Neural crest cell (in vitro differentiated cells): ENCODE data around the gene FAM83C. TPM values are rescaled to one million over a fixed set of nuclear protein-coding genes. Genes with fewer than 3 reads are reported as not detected.
A peak's percentile ranks its signal among the peaks of the same experiment; 100 is the strongest.
"Not testable (repeated sequence)": the region's sequence is repeated elsewhere in the genome, so short reads cannot be mapped to it uniquely, and the experiment has no call there.

ENCODE experiments used
- DNase-seq: peaks from one replicate; pipeline ENCODE4 v3.0.0; 2021; ENCODE audit warnings: low read depth, mixed read lengths, low spot score
- H3K27ac Mint-ChIP-seq: one replicate; pipeline ENCODE4 v1.8.0; 2021; ENCODE audit warnings: mild to moderate bottlenecking, mixed read lengths; ENCODE audit not compliant: unreplicated experiment
- H3K27me3 Mint-ChIP-seq: 2 replicates; pipeline ENCODE4 v1.8.0; 2021; ENCODE audit warnings: low read depth, mild to moderate bottlenecking, mixed read lengths
- H3K36me3 Mint-ChIP-seq: 2 replicates; pipeline ENCODE4 v1.8.0; 2021; ENCODE audit warnings: low read depth, mild to moderate bottlenecking, mixed read lengths
- H3K4me1 Mint-ChIP-seq: 2 replicates; pipeline ENCODE4 v1.8.0; 2021; ENCODE audit warnings: mixed read lengths
- H3K4me3 Mint-ChIP-seq: one replicate; pipeline ENCODE4 v1.8.0; 2021; ENCODE audit warnings: mild to moderate bottlenecking, mixed read lengths
- H3K9me3 Mint-ChIP-seq: 2 replicates; pipeline ENCODE4 v1.8.0; 2021; ENCODE audit warnings: mixed read lengths
- CTCF ChIP-seq: fragments of 200-600 bp; sonication (generic); conservative IDR thresholded peaks from 2 replicates; pipeline ENCODE4 v1.5.0; 2021; ENCODE audit warnings: antibody characterized with exemption, mild to moderate bottlenecking
- total RNA-seq: library from RNA; stranded (reverse); gene quantifications from 2 replicates; pipeline ENCODE4 v1.2.1, GENCODE V29; 2021

Gene FAM83C
- total RNA-seq, 1 donor from 2014 or later: not detected

- no peak overlapping the region for H3K4me3 Mint-ChIP-seq
These were observed 23.0 kb downstream of the FAM83C start for GRCh38 chr20:35269055-35269781.

GRCh38 chr20:35267092-35267491, 25.1 kb downstream of the FAM83C start:
- Mint-ChIP-seq H3K27ac (no peak overlapping the region), H3K4me3 (no peak overlapping the region), H3K9me3 (no peaks in the 10 kb centered on the region), H3K36me3 (peaks cover 5% of the 10 kb centered on the region), H3K4me1 (peaks cover 15% of the 10 kb centered on the region), H3K27me3 (peaks cover 3% of the 10 kb centered on the region)
- DNase-seq: no peak
- TF ChIP-seq CTCF: no peak

More at GRCh38 chr20:35269055-35269781, 23.0 kb downstream of the FAM83C start:
- H3K36me3 Mint-ChIP-seq: peaks cover 5% of the 10 kb centered on the region
- H3K27me3 Mint-ChIP-seq: no peaks in the 10 kb centered on the region
- peak; percentile 78 for DNase-seq
- H3K9me3 Mint-ChIP-seq: no peaks in the 10 kb centered on the region
- H3K27ac Mint-ChIP-seq: peak overlapping the region; percentile 19
- H3K4me1 Mint-ChIP-seq: peaks cover 5% of the 10 kb centered on the region
- peak; percentile 80 for TF ChIP-seq CTCF

GRCh38 chr20:35264755-35265154, 27.5 kb downstream of the FAM83C start:
- DNase-seq: no peak
- TF ChIP-seq CTCF: no peak
- peaks cover 5% of the 10 kb centered on the region for H3K36me3 Mint-ChIP-seq
- peaks cover 3% of the 10 kb centered on the region for H3K27me3 Mint-ChIP-seq
- H3K27ac Mint-ChIP-seq: peak overlapping the region; percentile 47
- H3K4me3 Mint-ChIP-seq: no peak overlapping the region
- peaks cover 15% of the 10 kb centered on the region for H3K4me1 Mint-ChIP-seq
- no peaks in the 10 kb centered on the region for H3K9me3 Mint-ChIP-seq

- TF ChIP-seq CTCF: no peak
- H3K27ac Mint-ChIP-seq: peak overlapping the region; percentile 65
- H3K36me3 Mint-ChIP-seq: peaks cover 5% of the 10 kb centered on the region
- no peak overlapping the region for H3K4me3 Mint-ChIP-seq
- H3K4me1 Mint-ChIP-seq: peaks cover 10% of the 10 kb centered on the region
- H3K9me3 Mint-ChIP-seq: no peaks in the 10 kb centered on the region
- DNase-seq: no peak
- H3K27me3 Mint-ChIP-seq: peaks cover 3% of the 10 kb centered on the region
These were observed 28.5 kb downstream of the FAM83C start for GRCh38 chr20:35263532-35264341.

GRCh38 chr20:35262731-35263531, 29.3 kb downstream of the FAM83C start:
- not testable (repeated sequence) for H3K4me3 Mint-ChIP-seq, H3K27me3 Mint-ChIP-seq, DNase-seq, H3K36me3 Mint-ChIP-seq, H3K9me3 Mint-ChIP-seq
- Mint-ChIP-seq H3K4me1 (peaks cover 10% of the 10 kb centered on the region), H3K27ac (peak overlapping the region; percentile 65)

- not testable (repeated sequence) for H3K36me3 Mint-ChIP-seq, H3K4me3 Mint-ChIP-seq
- peaks cover 10% of the 10 kb centered on the region for H3K4me1 Mint-ChIP-seq
These were observed 29.9 kb downstream of the FAM83C start for GRCh38 chr20:35262321-35262720.

More at GRCh38 chr20:35262321-35262720, 29.9 kb downstream of the FAM83C start:
- H3K9me3 Mint-ChIP-seq, DNase-seq, H3K27me3 Mint-ChIP-seq, H3K27ac Mint-ChIP-seq: not testable (repeated sequence)
